Stomach smooth muscle (tissue), 2 donors: Measurements from ENCODE around the gene GSTA2.
"Not testable (repeated sequence)": the region's sequence is repeated elsewhere in the genome, so short reads cannot be mapped to it uniquely, and the experiment has no call there.

Experiments used
- H3K27ac ChIP-seq: one replicate; pipeline ENCODE4 v1.7.0; 2013; ENCODE audit warnings: mild to moderate bottlenecking, low read length, inconsistent platforms
- H3K27me3 ChIP-seq, 2 donors: one replicate each; pipeline ENCODE4 v1.7.0; 2013; ENCODE audit warnings: low read length in 2 of 2; ENCODE audit not compliant: insufficient read depth in 2 of 2, control insufficient read depth in 1 of 2
- H3K36me3 ChIP-seq, 2 donors: one replicate each; pipeline ENCODE4 v1.7.0; 2013; ENCODE audit warnings: low read length in 2 of 2; ENCODE audit not compliant: control insufficient read depth in 2 of 2, insufficient read depth in 2 of 2
- H3K4me1 ChIP-seq: one replicate; pipeline ENCODE4 v1.7.0; 2013; ENCODE audit warnings: low read length; ENCODE audit not compliant: control insufficient read depth, insufficient read depth
- H3K4me3 ChIP-seq, 2 donors: one replicate each; pipeline ENCODE4 v1.7.0; 2013; ENCODE audit warnings: low read length in 2 of 2
- H3K9ac ChIP-seq, 2 donors: one replicate each; pipeline ENCODE4 v1.7.0; 2013; ENCODE audit warnings: low read length in 2 of 2, mild to moderate bottlenecking in 1 of 2
- H3K9me3 ChIP-seq, 2 donors: one replicate each; pipeline ENCODE4 v1.7.0; 2013; ENCODE audit warnings: low read length in 2 of 2; ENCODE audit not compliant: control insufficient read depth in 2 of 2
- donor health status: healthy.
- donor health status: Pancreatic carcinoma.

The GSTA2 gene

GRCh38 chr6:52704781-52705502, 58.3 kb downstream of the GSTA2 start:
- not testable (repeated sequence) for H3K9ac ChIP-seq, H3K27ac ChIP-seq, H3K4me1 ChIP-seq, H3K9me3 ChIP-seq, H3K36me3 ChIP-seq, H3K27me3 ChIP-seq, H3K4me3 ChIP-seq

DNA sequence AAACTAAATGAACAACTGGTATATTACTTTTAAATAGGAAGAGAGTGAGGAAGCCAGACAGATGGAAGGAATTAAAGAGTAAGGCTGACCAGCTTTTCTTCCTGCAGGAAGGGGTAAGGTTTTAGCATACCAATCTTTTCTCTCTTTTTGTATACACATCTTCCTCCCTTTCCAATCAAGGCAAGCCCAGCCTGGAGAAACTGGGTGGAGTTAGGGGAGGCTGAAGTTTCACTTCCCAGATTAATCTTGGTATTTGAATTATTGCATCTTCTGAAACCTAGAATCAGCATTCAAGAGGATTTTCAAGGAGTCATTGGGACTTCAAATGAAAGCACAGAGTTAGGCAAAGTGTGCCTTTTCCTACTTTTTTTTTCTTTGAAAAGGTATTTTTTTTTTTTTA, 59.2 kb downstream of the GSTA2 start:
- H3K36me3 ChIP-seq = no peaks in the 10 kb centered on the region
- no peaks in the 10 kb centered on the region for H3K27me3 ChIP-seq
- H3K4me1 ChIP-seq = no peaks in the 10 kb centered on the region
- H3K9ac ChIP-seq = no peak overlapping the region
- no peak overlapping the region for H3K27ac ChIP-seq
- no peaks in the 10 kb centered on the region for H3K9me3 ChIP-seq
- no peak overlapping the region for H3K4me3 ChIP-seq
